ENCODE measurements around the gene EXOC1L.

- no peak for TF ChIP-seq CTCF (IDR thresholded peaks at IDR 0.05 in 2 of 3, conservative IDR thresholded peaks at IDR 0.05 in 1 of 3; ENCODE audit: borderline replicate concordance in 1 of 3, insufficient read depth in 1 of 3, low read depth in 2 of 3, low read length in 2 of 3)
- TF ChIP-seq SRF (IDR thresholded peaks at IDR 0.05; ENCODE audit: low read depth), result no peak
- TF ChIP-seq, protein P1, sequence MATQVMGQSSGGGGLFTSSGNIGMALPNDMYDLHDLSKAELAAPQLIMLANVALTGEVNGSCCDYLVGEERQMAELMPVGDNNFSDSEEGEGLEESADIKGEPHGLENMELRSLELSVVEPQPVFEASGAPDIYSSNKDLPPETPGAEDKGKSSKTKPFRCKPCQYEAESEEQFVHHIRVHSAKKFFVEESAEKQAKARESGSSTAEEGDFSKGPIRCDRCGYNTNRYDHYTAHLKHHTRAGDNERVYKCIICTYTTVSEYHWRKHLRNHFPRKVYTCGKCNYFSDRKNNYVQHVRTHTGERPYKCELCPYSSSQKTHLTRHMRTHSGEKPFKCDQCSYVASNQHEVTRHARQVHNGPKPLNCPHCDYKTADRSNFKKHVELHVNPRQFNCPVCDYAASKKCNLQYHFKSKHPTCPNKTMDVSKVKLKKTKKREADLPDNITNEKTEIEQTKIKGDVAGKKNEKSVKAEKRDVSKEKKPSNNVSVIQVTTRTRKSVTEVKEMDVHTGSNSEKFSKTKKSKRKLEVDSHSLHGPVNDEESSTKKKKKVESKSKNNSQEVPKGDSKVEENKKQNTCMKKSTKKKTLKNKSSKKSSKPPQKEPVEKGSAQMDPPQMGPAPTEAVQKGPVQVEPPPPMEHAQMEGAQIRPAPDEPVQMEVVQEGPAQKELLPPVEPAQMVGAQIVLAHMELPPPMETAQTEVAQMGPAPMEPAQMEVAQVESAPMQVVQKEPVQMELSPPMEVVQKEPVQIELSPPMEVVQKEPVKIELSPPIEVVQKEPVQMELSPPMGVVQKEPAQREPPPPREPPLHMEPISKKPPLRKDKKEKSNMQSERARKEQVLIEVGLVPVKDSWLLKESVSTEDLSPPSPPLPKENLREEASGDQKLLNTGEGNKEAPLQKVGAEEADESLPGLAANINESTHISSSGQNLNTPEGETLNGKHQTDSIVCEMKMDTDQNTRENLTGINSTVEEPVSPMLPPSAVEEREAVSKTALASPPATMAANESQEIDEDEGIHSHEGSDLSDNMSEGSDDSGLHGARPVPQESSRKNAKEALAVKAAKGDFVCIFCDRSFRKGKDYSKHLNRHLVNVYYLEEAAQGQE (IDR thresholded peaks at IDR 0.05; ENCODE audit: low read depth), result no peak
- TF ChIP-seq YY1 (IDR thresholded peaks at IDR 0.05; ENCODE audit: extremely low read depth, insufficient replicate concordance, low read depth, low read length), result no peak
- TF ChIP-seq EZH2 (IDR thresholded peaks at IDR 0.05), result no peak
- TF ChIP-seq, protein P2, sequence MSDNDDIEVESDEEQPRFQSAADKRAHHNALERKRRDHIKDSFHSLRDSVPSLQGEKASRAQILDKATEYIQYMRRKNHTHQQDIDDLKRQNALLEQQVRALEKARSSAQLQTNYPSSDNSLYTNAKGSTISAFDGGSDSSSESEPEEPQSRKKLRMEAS (IDR thresholded peaks at IDR 0.05), result no peak
- TF ChIP-seq POLR2AphosphoS5 (IDR thresholded peaks at IDR 0.05; ENCODE audit: low read depth, low read length), result no peak
- TF ChIP-seq POLR2A (IDR thresholded peaks at IDR 0.05; ENCODE audit: borderline replicate concordance, extremely low read depth, insufficient read depth, insufficient read length), result no peak
- no peak for TF ChIP-seq JUND (IDR thresholded peaks at IDR 0.05)
Observed at GRCh38 chr4:55830048-55830447, 10.5 kb downstream of the EXOC1L start.

All from HCT116 (cell line).